Vagina (tissue), 2 donors: ENCODE data around the gene FLRT2. TPM values are rescaled to one million over a fixed set of nuclear protein-coding genes. Genes with fewer than 3 reads are reported as not detected.

ENCODE experiments used
- DNase-seq, 2 donors: peaks; one replicate each; pipeline ENCODE4 v3.0.0-alpha.2; 2017; ENCODE audit errors: extremely low spot score in 2 of 2
- H3K27ac ChIP-seq: fragments of 200-600 bp; sonication (generic); one replicate; pipeline ENCODE4 v1.5.1; 2019
- H3K27me3 ChIP-seq: fragments of 200-600 bp; sonication (generic); one replicate; pipeline ENCODE4 v1.5.1; 2019
- H3K36me3 ChIP-seq, 2 donors: fragments of 200-600 bp; sonication (generic); one replicate each; pipeline ENCODE4 v1.5.1; 2017 to 2019
- H3K4me1 ChIP-seq: fragments of 200-600 bp; sonication (generic); one replicate; pipeline ENCODE4 v1.5.1; 2019
- H3K4me3 ChIP-seq, 2 donors: fragments of 200-600 bp; sonication (generic); 1 replicate in 1 of 2; 2 replicates in 1 of 2; pipeline ENCODE4 v1.5.1; 2016 to 2019
- H3K9me3 ChIP-seq: fragments of 200-600 bp; sonication (generic); one replicate; pipeline ENCODE4 v1.5.1; 2019
- CTCF ChIP-seq, 3 experiments: fragments of 450-650 bp in 2 of 3; fragments of 200-600 bp in 1 of 3; sonication (generic) in 1 of 3; IDR thresholded peaks; one replicate each; pipeline ENCODE4 v1.5.1; 2017 to 2019; ENCODE audit warnings: antibody characterized with exemption in 3 of 3, mild to moderate bottlenecking in 2 of 3, moderate library complexity in 2 of 3
- POLR2A ChIP-seq, 2 donors: fragments of 450-650 bp; IDR thresholded peaks; one replicate each; pipeline ENCODE4 v1.6.1; 2017; ENCODE audit warnings: antibody characterized with exemption in 2 of 2, mild to moderate bottlenecking in 2 of 2, moderate library complexity in 2 of 2
- POLR2AphosphoS5 ChIP-seq, 2 donors: sonication (generic); formaldehyde crosslinking; IDR thresholded peaks; one replicate each; pipeline ENCODE4 v1.9.0; 2017; ENCODE audit warnings: antibody characterized with exemption in 2 of 2, mild to moderate bottlenecking in 2 of 2, low read depth in 1 of 2; ENCODE audit not compliant: insufficient read depth in 1 of 2
- intact Hi-C: fragments of 100-400 bp; cut with DNase I; formaldehyde crosslinking; loops from one replicate; pipeline ENCODE4 v1.15.1; 2023
- total RNA-seq: library from RNA; depleted of rRNA; stranded (reverse); fragments of >200 nt; gene quantifications from one replicate; pipeline ENCODE4 v1.2.3, GENCODE V29; 2016

Gene FLRT2
- total RNA-seq, 1 donor from 2014 or later = 22.8 TPM

- H3K4me3 ChIP-seq = no peak overlapping the region
- H3K27ac ChIP-seq = no peak overlapping the region
- no peak for TF ChIP-seq POLR2AphosphoS5 (IDR thresholded peaks at IDR 0.05; ENCODE audit: insufficient read depth in 1 of 2, low read depth in 1 of 2)
- TF ChIP-seq CTCF (IDR thresholded peaks at IDR 0.05) = no peak
- no peak for TF ChIP-seq POLR2A (IDR thresholded peaks at IDR 0.05)
- no peaks in the 10 kb centered on the region for H3K36me3 ChIP-seq
- intact Hi-C loops = no loop called here
- no peaks in the 10 kb centered on the region for H3K9me3 ChIP-seq
- no peak for DNase-seq
- no peaks in the 10 kb centered on the region for H3K4me1 ChIP-seq
- no peaks in the 10 kb centered on the region for H3K27me3 ChIP-seq
Observed at GRCh38 chr14:85516239-85517113, 13.5 kb upstream of the FLRT2 start.

- H3K4me1 ChIP-seq = no peaks in the 10 kb centered on the region
- DNase-seq = no peak
- no peaks in the 10 kb centered on the region for H3K9me3 ChIP-seq
- H3K4me3 ChIP-seq = no peak overlapping the region
- intact Hi-C loops = no loop called here
- no peak overlapping the region for H3K27ac ChIP-seq
- H3K27me3 ChIP-seq = no peaks in the 10 kb centered on the region
- no peak for TF ChIP-seq POLR2AphosphoS5 (IDR thresholded peaks at IDR 0.05; ENCODE audit: insufficient read depth in 1 of 2, low read depth in 1 of 2)
- TF ChIP-seq POLR2A (IDR thresholded peaks at IDR 0.05) = no peak
- TF ChIP-seq CTCF (IDR thresholded peaks at IDR 0.05) = no peak
- no peaks in the 10 kb centered on the region for H3K36me3 ChIP-seq
Observed at GRCh38 chr14:85517114-85517688, 12.7 kb upstream of the FLRT2 start.

- no peak overlapping the region for H3K27ac ChIP-seq
- H3K4me1 ChIP-seq = no peaks in the 10 kb centered on the region
- no peaks in the 10 kb centered on the region for H3K9me3 ChIP-seq
- TF ChIP-seq POLR2AphosphoS5 (IDR thresholded peaks at IDR 0.05; ENCODE audit: insufficient read depth in 1 of 2, low read depth in 1 of 2) (no peak), CTCF (IDR thresholded peaks at IDR 0.05) (no peak), POLR2A (IDR thresholded peaks at IDR 0.05) (no peak)
- intact Hi-C loops = no loop called here
- H3K4me3 ChIP-seq = no peak overlapping the region
- no peak for DNase-seq
- H3K27me3 ChIP-seq = no peaks in the 10 kb centered on the region
- no peaks in the 10 kb centered on the region for H3K36me3 ChIP-seq
Observed at GRCh38 chr14:85519661-85520305, 10.2 kb upstream of the FLRT2 start.

GRCh38 chr14:85520581-85520980 is 9.4 kb upstream of the FLRT2 start:
- no peak overlapping the region for H3K27ac ChIP-seq
- H3K9me3 ChIP-seq = no peaks in the 10 kb centered on the region
- H3K36me3 ChIP-seq = no peaks in the 10 kb centered on the region
- DNase-seq = no peak
- TF ChIP-seq POLR2A (IDR thresholded peaks at IDR 0.05) (no peak), POLR2AphosphoS5 (IDR thresholded peaks at IDR 0.05; ENCODE audit: insufficient read depth in 1 of 2, low read depth in 1 of 2) (no peak), CTCF (IDR thresholded peaks at IDR 0.05) (no peak)
- no peaks in the 10 kb centered on the region for H3K27me3 ChIP-seq
- intact Hi-C loops = no loop called here
- no peaks in the 10 kb centered on the region for H3K4me1 ChIP-seq
- H3K4me3 ChIP-seq = no peak overlapping the region
